ENCODE data around the gene TGOLN2. TPM values are rescaled to one million over a fixed set of nuclear protein-coding genes. Genes with fewer than 3 reads are reported as not detected.

Gene TGOLN2
- polyA plus RNA-seq, 1 donor, result 65.4 TPM

DNA sequence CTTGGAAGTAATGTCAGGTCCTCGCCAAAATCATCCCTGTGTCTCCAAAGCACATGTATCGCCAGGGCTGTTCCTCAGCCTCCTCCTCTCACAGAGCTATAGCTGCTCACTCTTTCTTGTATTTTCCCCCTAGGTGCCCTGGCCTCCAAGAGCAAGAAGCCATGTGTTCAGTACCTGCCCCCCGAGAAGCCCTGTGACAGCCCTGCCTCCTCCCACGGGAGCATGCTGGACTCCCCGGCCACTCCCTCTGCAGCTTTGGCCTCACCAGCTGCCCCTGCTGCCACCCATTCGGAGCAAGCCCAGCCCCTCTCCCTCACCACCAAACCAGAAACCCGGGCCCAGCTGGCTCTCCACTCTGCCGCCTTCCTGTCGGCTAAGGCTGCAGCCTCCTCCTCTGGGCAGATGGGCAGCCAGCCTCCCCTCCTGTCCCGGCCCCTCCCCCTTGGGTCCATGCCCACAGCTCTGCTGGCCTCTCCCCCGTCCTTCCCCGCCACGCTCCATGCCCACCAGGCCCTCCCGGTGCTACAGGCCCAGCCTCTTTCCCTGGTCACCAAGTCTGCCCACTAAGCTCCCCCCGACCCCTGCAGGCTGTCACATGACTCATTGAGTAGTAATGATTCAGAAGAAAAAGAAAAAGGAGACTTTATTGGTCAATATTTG is 18.8 kb downstream of the TGOLN2 start:
- peak; percentile 40 for DNase-seq

- DNase-seq, result no peak
Observed at GRCh38 chr2:85308201-85308600, 19.6 kb downstream of the TGOLN2 start.

DNA sequence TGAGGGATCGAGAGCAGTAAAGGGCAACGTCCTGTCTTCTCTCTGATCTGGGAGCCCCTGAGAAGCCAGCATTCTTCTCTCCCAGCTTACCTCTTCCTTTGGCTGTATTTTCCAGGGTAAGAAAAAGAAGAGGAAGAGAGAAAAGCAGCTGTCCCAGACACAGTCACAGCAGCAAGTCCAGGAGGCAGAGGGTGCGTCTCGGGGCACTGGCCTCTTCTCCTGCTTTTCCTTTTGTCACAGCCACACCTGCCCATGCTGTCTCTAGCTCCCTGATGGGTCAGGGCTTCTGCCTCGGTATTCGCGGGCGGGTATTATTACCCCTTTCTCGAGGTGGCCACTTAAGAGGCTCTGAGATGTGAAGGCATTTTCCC is 20.3 kb downstream of the TGOLN2 start:
- no peak for DNase-seq

GRCh38 chr2:85303780-85304531 is 23.8 kb downstream of the TGOLN2 start:
- DNase-seq, result no peak

DNA sequence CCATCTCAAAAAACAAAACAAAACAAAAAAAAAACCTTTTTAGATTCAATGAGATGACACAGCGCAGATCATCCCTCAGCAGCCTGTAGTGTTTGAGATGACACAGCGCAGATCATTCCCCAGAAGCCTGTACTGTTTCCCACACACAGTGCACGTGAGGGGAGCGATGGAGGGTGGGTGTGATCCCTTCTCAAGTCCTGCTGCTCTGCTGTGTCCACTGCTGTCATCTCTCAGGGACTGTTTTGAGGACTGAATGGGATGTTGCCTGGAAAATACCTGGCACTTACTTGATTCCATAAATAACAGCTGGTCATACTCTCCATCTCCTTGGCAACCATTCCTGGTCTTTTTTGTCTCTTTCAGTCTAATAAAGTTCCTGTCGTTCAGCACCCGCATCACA is 25.7 kb downstream of the TGOLN2 start:
- DNase-seq, result no peak

- no peak for DNase-seq
Observed at GRCh38 chr2:85291425-85292023, 36.3 kb downstream of the TGOLN2 start.

DNA sequence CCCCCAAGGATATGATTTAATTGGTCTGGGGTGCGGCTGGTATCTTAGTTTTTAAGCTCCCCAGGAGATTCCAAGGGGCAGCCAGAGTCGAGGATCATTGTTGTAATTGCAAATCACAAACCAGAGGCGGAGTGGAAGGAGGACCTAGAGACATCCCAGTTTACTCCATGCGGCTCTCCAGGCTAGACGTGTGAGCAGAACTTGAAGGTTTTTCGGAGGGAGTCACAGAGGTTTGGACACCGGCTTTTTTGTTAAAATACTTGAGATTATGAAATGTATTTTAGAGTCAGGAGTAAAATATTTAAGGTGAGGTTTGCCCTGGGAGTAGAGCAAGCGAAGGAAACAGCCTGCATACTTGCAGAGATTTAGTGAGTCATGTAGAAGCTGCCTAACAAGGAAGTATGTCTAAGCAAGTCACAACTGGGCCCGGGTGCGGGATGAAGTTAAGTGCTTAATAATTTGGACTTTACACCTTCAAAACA is 39.5 kb downstream of the TGOLN2 start:
- DNase-seq, result no peak

DNA sequence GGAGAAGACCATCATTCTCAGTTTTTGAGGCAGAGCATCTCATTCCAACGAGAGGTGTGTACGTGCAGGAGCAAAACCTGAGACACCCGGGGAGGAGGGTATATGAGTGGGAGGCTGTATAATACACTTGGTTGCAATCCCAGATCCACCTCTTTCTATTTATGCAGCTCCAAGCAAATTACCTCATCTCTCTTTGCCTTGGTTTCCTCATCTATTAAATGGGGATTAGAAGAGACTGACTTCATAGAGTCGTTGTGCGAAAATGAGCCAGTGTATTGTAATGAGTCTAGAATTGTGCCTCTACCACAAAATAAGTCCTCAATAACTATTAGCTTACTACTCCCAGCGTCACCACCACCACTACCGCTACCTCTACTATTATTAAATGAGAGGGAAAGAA is 40.1 kb downstream of the TGOLN2 start:
- DNase-seq, result no peak

DNA sequence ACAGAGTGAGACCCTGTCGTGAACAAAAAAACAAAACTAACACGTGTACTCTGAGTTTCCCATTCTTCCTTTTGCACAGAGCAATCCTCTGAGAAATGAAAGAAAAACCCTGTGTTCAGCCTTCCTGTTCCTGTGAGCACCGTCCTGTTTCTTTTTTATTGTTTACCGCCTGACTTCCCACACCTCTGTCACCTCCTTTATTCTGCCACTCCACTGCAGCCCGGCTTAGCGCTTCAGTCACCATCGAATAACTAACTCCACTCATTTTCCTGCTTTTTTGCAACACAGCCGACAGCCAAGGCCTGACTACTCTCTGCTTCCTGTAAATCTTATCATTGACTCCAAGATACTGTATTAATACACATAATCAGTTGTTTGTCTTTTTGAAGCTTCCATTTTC is 40.9 kb downstream of the TGOLN2 start:
- no peak for DNase-seq

DNA sequence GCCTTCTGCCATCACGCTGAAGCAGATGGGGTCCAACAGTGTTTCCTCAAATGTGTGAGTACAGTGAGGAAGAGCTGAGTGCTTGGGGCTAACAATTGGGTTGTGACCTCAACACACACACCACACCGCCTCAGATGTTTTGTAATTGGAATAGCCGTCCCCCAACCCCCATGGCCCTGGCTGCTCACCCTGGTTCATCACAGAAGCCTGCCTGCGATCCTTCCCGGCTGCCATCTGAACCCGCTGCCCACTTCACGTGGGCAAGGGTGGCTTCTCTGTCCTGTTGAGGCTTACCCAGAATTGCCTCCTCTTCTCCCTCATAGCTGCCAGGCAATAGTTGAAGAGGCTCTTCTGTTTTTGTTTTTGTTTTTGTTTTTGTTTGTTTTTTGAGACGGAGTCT is 44.1 kb downstream of the TGOLN2 start:
- DNase-seq, result no peak

GRCh38 chr2:85282914-85283313 is 44.9 kb downstream of the TGOLN2 start:
- DNase-seq, result no peak

DNA sequence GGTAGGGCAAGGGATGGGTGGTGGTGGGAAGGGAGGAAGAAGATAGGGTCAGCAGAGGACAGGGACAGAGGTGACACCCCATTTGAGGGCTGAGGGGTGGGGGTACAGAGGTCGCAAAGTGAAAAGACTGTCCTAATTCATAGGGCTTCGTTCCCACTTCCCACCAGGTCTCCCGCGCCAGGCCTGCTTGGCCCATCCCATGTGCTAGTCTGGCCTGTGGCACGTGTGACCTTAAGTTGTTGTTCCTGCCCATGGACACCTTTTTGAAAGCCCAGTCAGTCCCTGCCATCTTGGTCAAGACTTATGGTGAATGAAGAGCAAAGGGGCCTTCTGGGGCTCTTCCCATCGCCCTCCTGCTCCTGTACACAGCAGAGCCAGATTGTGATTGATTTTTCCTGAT is 46.2 kb downstream of the TGOLN2 start:
- DNase-seq, result no peak

DNA sequence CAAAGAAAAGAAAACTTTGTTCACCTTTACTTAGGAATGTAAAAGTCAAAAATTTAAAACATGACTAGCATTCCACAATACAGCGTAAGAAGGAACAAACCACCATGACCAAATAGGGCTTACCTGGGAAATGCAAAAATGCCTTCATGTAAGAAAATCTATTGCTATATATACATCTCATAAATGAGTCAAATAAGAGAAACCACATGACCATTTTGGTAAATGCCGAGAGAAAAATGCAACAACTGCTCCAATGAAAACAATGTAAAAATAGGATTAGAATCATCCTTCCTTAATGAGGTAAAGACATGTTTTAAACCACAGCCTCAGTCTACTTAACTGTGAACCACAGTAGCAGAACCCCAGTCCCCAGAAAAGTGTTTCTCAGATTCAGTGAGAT is 49.4 kb downstream of the TGOLN2 start:
- DNase-seq, result no peak

DNA sequence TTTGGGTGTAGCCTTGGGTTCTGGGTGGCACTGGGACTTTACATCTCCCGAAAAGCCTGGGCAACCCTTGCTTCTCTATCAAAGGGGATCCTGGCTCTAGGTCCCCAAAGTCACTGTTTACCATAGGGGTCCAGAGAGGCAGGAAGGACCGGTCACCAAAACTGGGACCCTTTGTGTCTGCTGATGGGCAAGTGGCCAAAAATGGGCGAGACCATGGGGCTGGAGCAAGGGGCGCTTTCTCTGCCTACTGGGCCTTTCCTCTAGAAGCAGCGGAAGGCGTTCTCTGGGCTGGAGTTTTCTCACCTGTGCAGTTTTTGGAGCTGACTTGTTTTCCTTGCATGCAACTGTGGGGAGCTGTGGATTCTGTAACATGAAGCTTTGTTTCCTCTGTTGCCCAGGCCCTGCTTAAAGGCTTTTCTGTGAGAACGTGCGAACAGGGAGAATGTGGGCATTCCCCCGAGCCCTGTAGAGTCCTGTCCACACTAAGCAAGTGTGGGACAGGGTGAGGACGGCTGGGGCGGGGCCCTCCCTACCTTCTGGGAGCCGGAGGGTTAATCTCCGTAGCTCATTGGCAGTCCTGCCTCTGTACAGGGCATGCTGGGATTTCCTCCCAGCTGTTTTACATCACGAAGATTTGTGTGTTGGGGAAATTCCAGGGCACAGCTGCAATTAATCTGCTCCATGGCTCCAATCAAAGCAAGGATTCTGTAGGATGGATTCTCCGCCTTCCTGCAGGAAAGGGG is 50.2 kb downstream of the TGOLN2 start:
- peak; percentile 90 for DNase-seq

- DNase-seq, result no peak
Observed at GRCh38 chr2:85276571-85277118, 51.1 kb downstream of the TGOLN2 start.

DNA sequence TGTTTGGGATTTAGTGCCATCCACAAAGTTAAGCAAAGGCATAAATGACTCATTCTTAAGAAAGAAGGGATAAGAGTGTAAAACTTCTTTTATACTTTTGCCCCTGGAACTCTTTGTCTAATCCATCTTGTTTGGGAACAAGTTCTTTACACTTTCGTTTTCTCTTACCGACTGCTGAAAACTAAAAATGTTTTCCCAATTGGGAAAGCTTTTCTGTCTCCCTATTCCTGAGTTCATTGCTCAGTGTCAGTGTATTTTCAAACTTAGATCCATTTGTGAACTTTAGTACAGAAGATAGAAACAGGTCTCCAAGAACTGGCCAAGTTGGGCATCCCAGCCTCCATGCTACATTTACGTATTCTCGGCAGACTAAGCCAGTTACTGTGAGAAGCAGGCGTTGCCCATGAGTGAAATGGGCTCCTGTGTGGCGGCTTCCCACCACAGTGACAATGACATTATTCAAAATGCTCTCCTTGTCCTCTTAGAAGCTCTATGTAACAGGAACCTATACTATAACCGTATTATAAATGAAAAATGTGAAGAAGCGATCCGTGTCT is 51.7 kb downstream of the TGOLN2 start:
- no peak for DNase-seq

DNA sequence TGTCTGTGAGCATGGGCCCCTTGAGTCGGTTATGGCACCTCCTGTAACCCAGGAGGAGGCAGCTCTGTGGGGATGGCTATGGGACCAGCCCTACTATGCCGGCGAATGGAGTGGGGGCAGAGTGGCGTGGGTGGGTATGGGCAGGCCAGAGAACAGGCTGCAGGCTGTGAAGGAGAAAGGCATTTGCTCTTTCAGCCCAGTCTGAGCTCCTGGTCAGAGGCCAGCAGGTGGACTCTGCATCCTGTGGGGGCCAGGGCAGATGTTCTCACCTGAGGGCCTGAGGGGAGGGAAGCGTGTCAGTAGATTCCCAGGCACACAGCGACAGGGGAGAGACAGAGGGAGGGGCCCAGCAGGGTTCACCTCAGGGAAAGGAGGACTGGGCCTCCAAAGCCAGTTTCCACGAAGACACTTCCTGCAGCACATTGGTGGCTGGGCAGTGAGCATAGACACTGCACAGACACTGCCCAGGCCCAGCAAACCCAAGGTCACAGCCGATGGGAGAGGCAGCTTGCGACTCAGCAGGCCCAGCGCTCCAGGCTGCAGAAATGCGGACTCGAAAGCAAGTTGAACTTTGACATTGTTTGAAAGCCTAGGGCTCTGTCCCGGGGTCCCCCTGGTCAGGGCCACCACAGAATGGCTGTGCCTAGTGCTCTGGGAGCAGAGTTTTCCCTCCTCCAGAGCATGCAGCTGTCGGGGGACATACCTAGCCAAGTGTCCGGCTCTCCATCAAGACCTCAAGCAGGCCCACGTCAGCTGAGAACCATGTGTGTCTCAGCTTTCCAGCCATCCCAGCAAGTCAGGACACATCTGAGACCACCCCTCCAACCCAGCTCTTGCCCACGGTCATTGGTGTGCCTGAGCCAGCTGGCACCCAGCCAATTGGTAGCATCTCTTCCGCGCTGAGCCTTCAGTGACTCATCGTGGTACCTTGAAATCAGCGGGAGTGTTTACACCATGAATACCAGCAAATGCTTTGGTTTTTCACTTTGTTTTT is 53.8 kb downstream of the TGOLN2 start:
- DNase-seq, result no peak

- DNase-seq, result no peak
Observed at GRCh38 chr2:85272357-85272756, 55.4 kb downstream of the TGOLN2 start.

DNA sequence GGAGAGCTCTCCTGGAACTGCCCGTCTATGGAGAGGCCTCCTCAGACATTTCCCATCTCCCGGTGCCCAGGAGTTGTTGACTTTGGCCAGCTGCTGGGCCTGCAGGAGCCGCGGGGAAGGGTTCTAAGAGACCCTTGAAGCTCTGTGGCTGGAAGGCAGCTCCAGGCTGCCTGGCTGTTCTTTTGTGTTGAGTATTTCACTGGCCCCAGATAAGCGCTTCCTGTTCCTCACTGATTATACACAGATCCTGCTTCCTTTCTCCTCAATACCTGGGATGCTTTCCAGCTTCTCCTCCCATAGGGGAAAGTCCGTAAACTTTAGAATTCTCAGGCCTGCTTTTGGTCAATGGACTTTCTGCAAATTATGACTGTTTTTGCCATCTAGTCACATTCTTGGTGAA is 57.8 kb downstream of the TGOLN2 start:
- no peak for DNase-seq

Data from hindlimb muscle (tissue), 1 donor.